T-helper 2 cell treated with Interferon-gamma antibody and Interleukin-4, amounts not matched to agents 5 μg/mL and 100 μg/mL, for 36 hours (primary cell): ENCODE measurements around the gene TMX4.
"Not testable (repeated sequence)": the region's sequence is repeated elsewhere in the genome, so short reads cannot be mapped to it uniquely, and the experiment has no call there.

Experiments used
- DNase-seq: peaks from one replicate; pipeline ENCODE4 v3.0.0; 2021; ENCODE audit warnings: low spot score
- H3K27ac Mint-ChIP-seq: one replicate; pipeline ENCODE4 v1.8.0; 2021; ENCODE audit warnings: mild to moderate bottlenecking, mixed read lengths
- H3K27me3 Mint-ChIP-seq: one replicate; pipeline ENCODE4 v1.8.0; 2021; ENCODE audit warnings: low read depth, mixed read lengths
- H3K36me3 Mint-ChIP-seq: one replicate; pipeline ENCODE4 v1.8.0; 2021; ENCODE audit warnings: low read depth, mixed read lengths
- H3K4me1 Mint-ChIP-seq: one replicate; pipeline ENCODE4 v1.8.0; 2021; ENCODE audit warnings: low read depth, mixed read lengths
- H3K4me3 Mint-ChIP-seq: one replicate; pipeline ENCODE4 v1.8.0; 2022; ENCODE audit warnings: mild to moderate bottlenecking, moderate library complexity, mixed read lengths
- H3K9me3 Mint-ChIP-seq: one replicate; pipeline ENCODE4 v1.8.0; 2021; ENCODE audit warnings: mixed read lengths

TMX4 gene

DNA sequence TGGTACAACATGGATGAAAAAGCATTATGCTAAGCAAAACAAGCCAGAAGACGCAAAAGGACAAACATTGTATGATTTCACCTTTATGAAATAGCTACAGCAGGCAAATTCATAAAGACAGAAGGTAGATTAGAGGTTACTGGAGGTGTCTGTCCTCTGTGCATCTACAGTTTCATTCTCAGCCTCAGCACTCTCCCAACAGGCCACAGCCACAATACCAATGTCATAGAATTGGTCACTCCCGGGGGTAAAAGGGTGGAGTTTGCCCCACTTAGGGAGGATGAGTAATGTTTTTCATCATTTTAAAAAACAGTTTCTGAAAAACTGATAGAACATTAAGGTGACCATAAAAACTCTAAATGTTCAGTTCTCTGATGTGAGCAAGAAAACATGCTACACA, 17.2 kb upstream of the TMX4 start:
- Mint-ChIP-seq H3K4me1 (no peaks in the 10 kb centered on the region), H3K36me3 (no peaks in the 10 kb centered on the region), H3K27ac (no peak overlapping the region), H3K27me3 (peaks cover 19% of the 10 kb centered on the region), H3K4me3 (no peak overlapping the region), H3K9me3 (no peaks in the 10 kb centered on the region)
- DNase-seq: no peak

- Mint-ChIP-seq H3K36me3 (no peaks in the 10 kb centered on the region), H3K27me3 (peaks cover 28% of the 10 kb centered on the region), H3K9me3 (no peaks in the 10 kb centered on the region), H3K4me1 (no peaks in the 10 kb centered on the region), H3K27ac (no peak overlapping the region), H3K4me3 (no peak overlapping the region)
- DNase-seq: no peak
These were observed 13.7 kb upstream of the TMX4 start for GRCh38 chr20:8033151-8033841.

DNA sequence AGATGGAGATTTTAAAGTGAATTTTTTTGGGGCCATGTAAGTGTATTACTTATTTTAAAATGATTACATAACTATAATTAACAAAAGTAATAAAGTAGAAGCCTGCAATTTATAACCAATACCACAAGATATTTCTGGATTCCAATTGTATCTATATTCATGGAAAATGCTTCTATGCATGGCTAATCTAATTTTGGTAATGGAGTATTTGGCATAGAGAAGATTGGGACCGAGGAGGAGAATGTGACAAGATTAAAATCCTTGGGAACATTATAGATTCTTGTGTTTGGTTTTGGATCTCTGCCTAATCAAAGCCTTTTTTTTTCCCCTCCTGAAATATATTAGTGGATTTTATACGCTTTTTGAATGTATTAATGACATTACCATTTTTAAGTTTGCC, 12.9 kb upstream of the TMX4 start:
- no peak for DNase-seq
- no peak overlapping the region for H3K4me3 Mint-ChIP-seq
- H3K27me3 Mint-ChIP-seq: peaks cover 30% of the 10 kb centered on the region
- no peak overlapping the region for H3K27ac Mint-ChIP-seq
- no peaks in the 10 kb centered on the region for H3K9me3 Mint-ChIP-seq
- no peaks in the 10 kb centered on the region for H3K36me3 Mint-ChIP-seq
- no peaks in the 10 kb centered on the region for H3K4me1 Mint-ChIP-seq

DNA sequence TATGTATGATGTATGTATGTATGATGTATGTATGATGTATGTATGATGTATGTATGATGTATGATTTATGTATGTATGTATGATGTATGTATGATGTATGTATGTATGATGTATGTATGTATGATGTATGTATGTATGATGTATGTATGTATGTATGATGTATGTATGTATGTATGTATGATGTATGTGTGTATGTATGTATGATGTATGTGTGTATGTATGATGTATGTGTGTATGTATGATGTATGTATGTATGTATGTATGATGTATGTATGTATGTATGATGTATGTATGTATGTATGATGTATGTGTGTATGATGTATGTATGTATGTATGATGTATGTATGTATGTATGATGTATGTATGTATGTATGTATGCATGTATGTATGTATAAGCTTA, 12.0 kb upstream of the TMX4 start:
- H3K27me3 Mint-ChIP-seq: peaks cover 36% of the 10 kb centered on the region
- not testable (repeated sequence) for H3K4me1 Mint-ChIP-seq

DNA sequence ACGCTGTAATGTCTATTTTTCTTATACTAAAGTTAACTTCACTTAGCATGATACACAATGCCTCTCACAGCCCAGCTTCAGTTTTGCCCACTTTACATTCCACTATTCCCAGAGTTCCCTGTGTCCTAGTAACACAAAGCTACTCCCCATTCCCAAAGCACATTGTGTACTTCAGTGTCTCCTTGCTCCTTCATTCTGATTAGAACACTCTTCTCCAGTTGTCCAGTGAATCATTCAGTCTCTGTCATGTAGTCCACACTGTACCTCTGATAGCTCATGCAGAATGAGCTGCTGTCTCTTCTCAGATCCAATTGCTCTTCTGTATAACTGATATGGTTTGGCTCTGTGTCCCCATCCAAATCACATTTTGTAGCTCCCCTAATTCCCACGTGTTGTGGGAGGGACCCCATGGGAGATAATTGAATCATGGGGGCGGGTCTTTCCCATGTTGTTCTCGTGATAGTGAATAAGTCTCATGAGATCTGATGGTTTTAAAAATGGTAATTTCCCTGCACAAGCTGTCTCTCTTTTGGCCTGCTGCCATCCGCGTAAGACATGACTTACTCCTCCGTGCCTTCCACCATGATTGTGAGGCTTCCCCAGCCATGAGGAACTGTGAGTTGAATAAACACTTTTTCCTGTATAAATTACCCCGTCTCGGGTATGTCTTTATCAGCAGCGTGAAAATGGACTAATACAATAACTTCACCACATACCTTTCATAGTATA, 2.1 kb upstream of the TMX4 start:
- H3K27me3 Mint-ChIP-seq: peaks cover 26% of the 10 kb centered on the region
- no peak overlapping the region for H3K4me3 Mint-ChIP-seq
- H3K4me1 Mint-ChIP-seq: peaks cover 14% of the 10 kb centered on the region
- H3K9me3 Mint-ChIP-seq: no peaks in the 10 kb centered on the region
- H3K36me3 Mint-ChIP-seq: peaks cover 5% of the 10 kb centered on the region
- no peak for DNase-seq
- no peak overlapping the region for H3K27ac Mint-ChIP-seq

More for the DNA sequence above, 12.0 kb upstream of the TMX4 start:
- H3K36me3 Mint-ChIP-seq, H3K9me3 Mint-ChIP-seq, DNase-seq, H3K27ac Mint-ChIP-seq, H3K4me3 Mint-ChIP-seq: not testable (repeated sequence)

DNA sequence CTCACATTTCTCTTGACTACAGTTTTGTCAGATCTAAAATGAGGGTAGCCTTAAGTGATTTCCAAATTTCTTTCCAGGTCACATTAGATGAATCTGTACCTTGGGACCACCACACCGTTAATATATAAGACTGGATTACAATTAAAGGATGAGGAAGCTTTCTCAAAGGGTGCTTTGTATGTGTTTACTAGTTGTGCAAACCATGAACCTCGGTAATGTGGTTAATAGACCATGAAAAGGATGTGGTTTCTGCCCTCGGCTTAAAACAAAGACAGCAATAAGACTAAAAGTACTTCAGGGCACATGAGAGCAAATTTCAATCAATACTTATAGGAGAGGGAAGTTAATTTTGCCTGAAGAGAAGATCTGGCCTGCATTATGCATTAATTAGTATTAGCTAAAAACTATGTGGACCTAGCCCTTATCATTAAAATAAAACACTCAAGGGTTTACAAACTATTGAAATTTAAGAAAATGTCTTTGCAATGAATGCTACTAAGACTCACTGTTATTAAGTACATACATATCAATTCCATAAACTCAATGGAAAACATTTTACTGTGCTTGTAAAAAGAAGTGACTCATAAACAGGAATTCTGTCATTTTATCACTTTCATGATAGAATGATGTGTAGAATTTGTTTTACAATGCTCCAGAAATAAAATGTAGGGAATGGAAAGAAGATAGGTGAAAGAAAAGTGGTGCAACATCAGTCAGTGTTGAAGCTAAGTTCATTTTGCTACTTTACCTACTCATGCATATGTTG, 936 bp upstream of the TMX4 start:
- Mint-ChIP-seq H3K36me3 (peaks cover 6% of the 10 kb centered on the region), H3K9me3 (no peaks in the 10 kb centered on the region), H3K4me1 (peaks cover 17% of the 10 kb centered on the region), H3K27me3 (peaks cover 18% of the 10 kb centered on the region), H3K27ac (no peak overlapping the region), H3K4me3 (no peak overlapping the region)
- no peak for DNase-seq

DNA sequence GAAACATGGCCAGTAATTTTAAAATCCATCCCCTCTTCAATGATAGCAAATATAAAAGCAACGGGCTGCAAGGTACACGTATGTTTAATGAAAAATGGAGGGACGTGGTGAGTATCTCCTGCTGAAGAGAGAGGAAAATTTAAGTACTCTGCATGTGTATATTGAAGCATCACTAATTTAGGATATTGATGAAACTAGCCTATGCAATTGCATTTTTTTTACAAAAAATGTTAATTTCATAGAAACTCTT, 362 bp upstream of the TMX4 start:
- no peak overlapping the region for H3K4me3 Mint-ChIP-seq
- peaks cover 9% of the 10 kb centered on the region for H3K36me3 Mint-ChIP-seq
- no peak for DNase-seq
- peaks cover 12% of the 10 kb centered on the region for H3K27me3 Mint-ChIP-seq
- H3K4me1 Mint-ChIP-seq: peaks cover 22% of the 10 kb centered on the region
- H3K9me3 Mint-ChIP-seq: no peaks in the 10 kb centered on the region
- H3K27ac Mint-ChIP-seq: no peak overlapping the region

GRCh38 chr20:8018958-8019245, 659 bp downstream of the TMX4 start:
- Mint-ChIP-seq H3K27me3 (peaks cover 3% of the 10 kb centered on the region), H3K9me3 (no peaks in the 10 kb centered on the region), H3K27ac (peak overlapping the region; percentile 94), H3K4me1 (peaks cover 25% of the 10 kb centered on the region), H3K36me3 (peaks cover 12% of the 10 kb centered on the region), H3K4me3 (peak overlapping the region; percentile 96)
- DNase-seq: peak; percentile 75

DNA sequence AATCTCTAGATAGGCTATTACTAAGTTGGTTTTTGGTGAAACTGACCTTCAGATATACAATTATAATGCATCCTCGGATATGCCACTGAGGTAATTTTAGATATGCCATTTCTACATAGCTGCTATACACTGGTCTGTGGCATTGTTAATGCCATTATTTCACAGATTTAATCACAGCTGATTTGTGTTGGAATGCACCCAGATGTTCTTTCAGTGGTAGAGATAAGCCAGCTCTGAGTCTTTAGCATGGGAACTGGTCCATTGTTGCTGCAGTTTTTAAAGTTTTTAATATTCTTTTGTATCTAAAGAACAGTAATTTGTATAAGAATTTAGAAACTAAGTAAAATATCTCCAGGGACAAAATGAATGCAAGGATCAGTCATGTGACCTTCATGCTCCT, 6.8 kb downstream of the TMX4 start:
- Mint-ChIP-seq H3K27me3 (no peaks in the 10 kb centered on the region), H3K36me3 (peaks cover 15% of the 10 kb centered on the region), H3K9me3 (no peaks in the 10 kb centered on the region), H3K27ac (no peak overlapping the region), H3K4me1 (peaks cover 22% of the 10 kb centered on the region), H3K4me3 (no peak overlapping the region)
- DNase-seq: no peak

DNA sequence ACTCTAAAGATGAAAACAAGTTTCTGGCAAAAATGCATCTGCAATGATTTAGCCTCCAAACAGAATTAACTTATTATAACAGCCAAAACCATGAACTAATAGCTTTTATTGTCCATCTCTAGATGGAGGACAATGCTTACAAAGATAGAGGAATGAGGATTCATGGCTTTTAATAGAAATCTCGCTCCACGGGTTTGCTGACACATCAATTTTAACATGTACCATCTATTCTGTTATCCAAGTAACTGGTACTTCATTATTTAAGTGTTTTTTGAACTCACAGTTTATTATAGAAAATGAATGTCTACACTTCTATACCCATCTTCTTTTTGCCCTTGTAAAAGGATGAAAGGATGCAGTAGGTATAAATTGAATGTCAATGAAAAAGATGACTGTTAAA, 10.8 kb downstream of the TMX4 start:
- Mint-ChIP-seq H3K4me1 (peaks cover 5% of the 10 kb centered on the region), H3K36me3 (peaks cover 18% of the 10 kb centered on the region), H3K27ac (no peak overlapping the region)

DNA sequence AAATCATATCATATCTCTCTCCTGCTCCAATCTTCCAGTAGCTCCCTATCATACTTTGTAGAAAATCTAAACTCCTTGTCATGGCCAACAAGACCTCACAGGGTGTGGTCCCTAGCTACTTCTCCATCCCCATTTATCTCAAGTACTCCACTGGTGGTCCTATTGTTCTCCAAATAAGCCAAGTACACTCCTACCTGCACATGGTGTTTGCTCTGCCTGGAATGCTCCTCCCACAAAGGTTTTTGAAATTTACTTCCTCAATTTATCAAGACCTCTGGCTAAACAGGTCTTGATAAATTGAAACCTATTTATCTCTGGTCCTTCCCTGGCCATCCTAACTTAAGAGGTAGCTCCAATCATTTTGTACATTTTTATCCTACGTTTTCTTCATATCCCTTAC, 12.1 kb downstream of the TMX4 start:
- no peak overlapping the region for H3K27ac Mint-ChIP-seq
- peaks cover 19% of the 10 kb centered on the region for H3K36me3 Mint-ChIP-seq
- no peaks in the 10 kb centered on the region for H3K27me3 Mint-ChIP-seq
- no peak overlapping the region for H3K4me3 Mint-ChIP-seq
- DNase-seq: no peak
- H3K4me1 Mint-ChIP-seq: peaks cover 4% of the 10 kb centered on the region
- no peaks in the 10 kb centered on the region for H3K9me3 Mint-ChIP-seq

More for the DNA sequence above, 10.8 kb downstream of the TMX4 start:
- Mint-ChIP-seq H3K27me3 (no peaks in the 10 kb centered on the region), H3K4me3 (no peak overlapping the region), H3K9me3 (no peaks in the 10 kb centered on the region)
- DNase-seq: no peak

DNA sequence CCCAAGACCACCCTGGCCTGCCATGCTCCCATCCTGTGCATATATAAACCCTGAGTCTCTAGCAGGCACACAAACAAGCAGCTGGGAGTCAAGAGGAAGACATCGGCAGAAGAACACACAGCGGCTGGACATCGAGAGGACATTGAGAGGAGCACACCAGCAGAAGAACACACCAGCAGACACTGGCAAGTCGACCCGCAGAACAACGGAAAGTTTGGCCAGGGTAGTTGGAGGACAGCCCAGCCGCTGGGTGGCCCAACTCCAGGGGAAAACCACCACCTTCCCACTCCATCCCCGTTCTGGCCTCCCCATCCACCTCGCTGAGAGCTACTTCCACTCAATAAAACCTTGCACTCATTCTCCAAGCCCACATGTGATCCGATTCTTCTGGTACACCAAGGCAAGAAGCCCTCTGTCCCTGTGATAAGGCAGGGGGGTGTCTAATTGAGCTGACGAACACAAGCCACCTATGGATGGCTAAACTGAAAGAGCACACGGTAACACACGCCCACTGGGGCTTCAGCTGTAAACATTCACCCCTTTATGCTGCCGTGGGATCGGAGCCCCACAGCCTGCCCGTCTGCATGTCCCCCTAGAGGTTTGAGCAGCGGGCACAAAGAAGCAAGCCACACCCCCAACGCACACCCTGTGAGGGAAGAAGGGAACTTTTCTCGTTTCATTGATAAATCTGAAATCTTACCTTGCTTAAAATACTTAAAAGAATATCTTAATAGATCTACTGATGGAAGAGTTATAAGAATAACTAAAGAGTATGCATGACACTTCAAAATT, 13.8 kb downstream of the TMX4 start:
- Mint-ChIP-seq H3K9me3 (no peaks in the 10 kb centered on the region), H3K4me1 (no peaks in the 10 kb centered on the region), H3K36me3 (peaks cover 24% of the 10 kb centered on the region), H3K27me3 (no peaks in the 10 kb centered on the region), H3K27ac (no peak overlapping the region), H3K4me3 (no peak overlapping the region)
- DNase-seq: no peak

DNA sequence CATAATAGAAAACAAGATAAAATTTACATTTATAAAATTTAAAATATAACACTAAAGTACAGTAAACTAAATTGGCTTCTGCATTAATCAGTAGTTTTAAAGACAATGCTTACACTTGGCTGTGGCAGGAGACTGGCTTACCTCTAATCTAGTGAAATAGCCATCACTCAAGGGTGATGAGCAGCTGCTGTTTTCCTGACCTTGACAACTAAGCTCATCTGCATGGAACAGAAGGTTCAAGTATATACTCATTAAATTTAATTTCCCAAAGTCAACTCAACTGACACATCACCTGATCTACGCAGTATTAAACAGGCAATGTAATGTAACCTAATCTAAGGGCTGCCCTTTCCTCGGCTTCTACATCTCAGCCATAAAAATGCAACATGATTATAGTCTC, 14.5 kb downstream of the TMX4 start:
- Mint-ChIP-seq H3K4me1 (no peaks in the 10 kb centered on the region), H3K36me3 (peaks cover 31% of the 10 kb centered on the region), H3K27ac (no peak overlapping the region), H3K4me3 (no peak overlapping the region), H3K9me3 (no peaks in the 10 kb centered on the region), H3K27me3 (no peaks in the 10 kb centered on the region)
- no peak for DNase-seq

GRCh38 chr20:8002056-8002455, 17.5 kb downstream of the TMX4 start:
- Mint-ChIP-seq H3K4me3 (no peak overlapping the region), H3K9me3 (no peaks in the 10 kb centered on the region), H3K27me3 (no peaks in the 10 kb centered on the region), H3K4me1 (no peaks in the 10 kb centered on the region), H3K27ac (no peak overlapping the region), H3K36me3 (peaks cover 27% of the 10 kb centered on the region)
- DNase-seq: no peak
